ENCODE data around the gene FBXW10.
"Not testable (repeated sequence)": the region's sequence is repeated elsewhere in the genome, so short reads cannot be mapped to it uniquely, and the experiment has no call there.

FBXW10 gene

DNA sequence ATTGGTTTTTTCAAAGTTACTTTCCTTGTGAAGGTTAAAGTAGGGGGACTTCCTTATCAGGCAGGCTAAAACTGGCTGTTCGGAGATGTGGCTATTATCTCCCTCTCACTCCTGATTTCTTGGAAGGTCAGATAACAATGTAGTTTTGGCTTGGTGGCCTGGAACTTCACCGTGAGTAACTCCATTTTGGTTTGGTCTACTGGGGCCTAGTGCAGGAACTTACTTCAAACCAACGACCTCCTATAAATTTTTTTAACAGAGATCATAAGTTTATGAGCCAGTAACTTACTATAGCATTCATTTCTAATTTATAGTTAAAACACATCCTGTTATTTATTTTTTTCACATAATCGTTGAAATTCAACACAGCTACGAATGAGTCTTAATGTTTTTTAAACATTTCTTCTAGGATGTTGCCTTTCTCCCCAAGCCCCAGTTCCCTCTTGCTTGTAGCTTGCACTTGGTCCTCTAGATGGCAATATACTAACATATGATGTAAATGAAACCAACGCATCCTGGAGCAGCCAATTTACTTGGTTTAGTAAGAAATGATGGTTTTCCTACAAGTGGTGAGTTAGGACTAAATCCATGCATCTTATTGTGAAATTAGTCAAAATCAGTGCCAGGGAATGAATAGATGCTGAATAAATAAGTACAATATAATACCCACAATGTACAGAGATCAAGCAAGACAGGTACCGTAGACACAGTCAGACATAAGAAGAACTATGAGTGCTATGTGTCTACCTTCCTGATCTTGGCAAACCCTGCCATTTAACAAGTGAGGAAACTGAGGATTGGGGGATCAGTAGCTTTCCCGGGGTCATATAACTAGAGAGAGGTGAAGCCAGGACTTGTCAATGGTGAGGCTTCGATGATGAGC lies 72.9 kb downstream of the FBXW10 start:
- not testable (repeated sequence) for H3K4me3 ChIP-seq (ENCODE audit: low read depth, low read length)
- TF ChIP-seq CTCF (IDR thresholded peaks at IDR 0.05; ENCODE audit: low read depth, low read length) = peak; percentile 23; the same call in 1 of the 2 replicates

DNA sequence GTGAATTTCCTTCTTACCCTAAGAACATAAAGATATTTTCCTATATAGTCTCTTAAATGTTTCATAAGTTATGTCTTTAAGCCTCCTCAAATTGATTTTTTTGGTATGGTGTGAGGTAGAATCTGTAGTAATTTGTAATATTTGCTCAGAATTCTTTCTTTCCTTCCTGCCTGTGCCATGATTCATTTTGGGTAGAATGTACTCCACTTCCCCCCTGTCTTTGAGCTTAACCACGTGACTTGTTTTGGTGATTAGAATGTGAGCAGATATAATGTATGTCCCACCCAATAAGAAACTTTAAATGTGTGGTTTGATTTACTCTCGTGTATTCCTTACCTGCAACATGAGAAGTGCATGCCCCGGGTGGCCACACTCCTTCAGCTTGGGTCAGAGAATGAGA lies 77.6 kb downstream of the FBXW10 start:
- H3K4me3 ChIP-seq (ENCODE audit: low read depth, low read length) = not testable (repeated sequence)

- not testable (repeated sequence) for H3K4me3 ChIP-seq (ENCODE audit: low read depth, low read length)
Observed at GRCh38 chr17:18827613-18828012, 83.8 kb downstream of the FBXW10 start.

Data from WI38 (cell line).